ENCODE results near the gene TNPO2. TPM values are rescaled to one million over a fixed set of nuclear protein-coding genes. Genes with fewer than 3 reads are reported as not detected.
"Not testable (repeated sequence)": the region's sequence is repeated elsewhere in the genome, so short reads cannot be mapped to it uniquely, and the experiment has no call there.

TNPO2 gene
- total RNA-seq, 4 donors from 2014 or later, result 42.8 to 71.9 (median 62.8) TPM

DNA sequence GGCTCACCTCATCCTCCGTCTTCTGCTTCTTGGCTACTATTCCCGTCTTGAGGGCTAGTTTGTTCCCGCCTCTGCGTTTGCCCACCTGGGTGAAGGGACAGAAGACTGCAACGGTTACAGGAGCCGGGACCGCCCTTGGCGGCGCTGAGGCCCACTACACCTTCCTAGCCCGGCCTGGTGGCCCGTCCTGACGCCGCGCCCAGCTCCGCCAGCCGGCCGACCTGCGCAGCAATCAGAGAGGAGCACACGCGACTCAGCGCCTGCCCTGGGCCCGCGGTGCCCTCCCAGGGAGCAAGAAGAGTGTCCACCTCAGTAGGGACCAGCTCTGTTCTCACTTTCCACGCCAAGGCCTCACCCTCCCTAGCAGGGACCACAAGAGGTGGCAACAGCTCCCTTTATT is 7.6 kb upstream of the TNPO2 start:
- Histone ChIP-seq H3K4me3 (no peak overlapping the region), H3K4me1 (peaks cover 27 to 48% (median 41%) of the 10 kb centered on the region in 4 donors), H3K9me3 (no peaks in the 10 kb centered on the region), H3K36me3 (peaks cover 30 to 47% (median 41%) of the 10 kb centered on the region in 4 donors), H3K27me3 (no peaks in the 10 kb centered on the region), H3K27ac (replicated peaks in 1 of 4) (no peak overlapping the region)
- WGBS, result 90% methylated on average over 22 of the region's 24 CpGs
- DNase-seq (ENCODE audit: extremely low spot score), result no peak
- TF ChIP-seq POLR2A (IDR thresholded peaks at IDR 0.05; ENCODE audit: low read depth), result no peak
- TF ChIP-seq, protein P1, sequence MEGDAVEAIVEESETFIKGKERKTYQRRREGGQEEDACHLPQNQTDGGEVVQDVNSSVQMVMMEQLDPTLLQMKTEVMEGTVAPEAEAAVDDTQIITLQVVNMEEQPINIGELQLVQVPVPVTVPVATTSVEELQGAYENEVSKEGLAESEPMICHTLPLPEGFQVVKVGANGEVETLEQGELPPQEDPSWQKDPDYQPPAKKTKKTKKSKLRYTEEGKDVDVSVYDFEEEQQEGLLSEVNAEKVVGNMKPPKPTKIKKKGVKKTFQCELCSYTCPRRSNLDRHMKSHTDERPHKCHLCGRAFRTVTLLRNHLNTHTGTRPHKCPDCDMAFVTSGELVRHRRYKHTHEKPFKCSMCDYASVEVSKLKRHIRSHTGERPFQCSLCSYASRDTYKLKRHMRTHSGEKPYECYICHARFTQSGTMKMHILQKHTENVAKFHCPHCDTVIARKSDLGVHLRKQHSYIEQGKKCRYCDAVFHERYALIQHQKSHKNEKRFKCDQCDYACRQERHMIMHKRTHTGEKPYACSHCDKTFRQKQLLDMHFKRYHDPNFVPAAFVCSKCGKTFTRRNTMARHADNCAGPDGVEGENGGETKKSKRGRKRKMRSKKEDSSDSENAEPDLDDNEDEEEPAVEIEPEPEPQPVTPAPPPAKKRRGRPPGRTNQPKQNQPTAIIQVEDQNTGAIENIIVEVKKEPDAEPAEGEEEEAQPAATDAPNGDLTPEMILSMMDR (IDR thresholded peaks at IDR 0.05), result no peak
- no peak for TF ChIP-seq EP300 (IDR thresholded peaks at IDR 0.05)
- TF ChIP-seq POLR2AphosphoS5 (IDR thresholded peaks at IDR 0.05), result no peak
- intact Hi-C loops (cut with DNase I), result no loop called here

DNA sequence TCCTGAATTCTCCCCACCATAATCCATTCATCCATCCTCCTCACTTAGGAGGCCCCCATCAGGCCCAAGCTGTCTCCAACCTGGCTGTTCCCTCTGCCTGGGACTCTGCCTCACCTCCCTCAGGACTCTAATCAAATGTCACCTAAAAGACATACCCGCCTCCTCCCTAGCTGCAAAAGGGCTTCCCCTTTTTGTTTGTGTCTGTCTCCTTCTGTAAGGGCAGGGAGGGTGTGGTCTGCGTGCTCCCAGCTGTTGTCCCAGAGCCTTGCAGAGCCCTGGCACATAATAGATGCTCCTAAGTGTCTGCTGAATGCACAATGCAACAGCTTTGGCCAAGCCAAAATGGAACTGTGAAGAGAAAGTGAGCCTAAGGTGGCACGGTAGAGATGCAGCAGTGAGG is 6.3 kb upstream of the TNPO2 start:
- Histone ChIP-seq H3K4me1 (peaks cover 24 to 41% (median 35%) of the 10 kb centered on the region in 4 donors), H3K36me3 (peaks cover 30 to 47% (median 41%) of the 10 kb centered on the region in 4 donors), H3K4me3 (no peak overlapping the region), H3K9me3 (no peaks in the 10 kb centered on the region), H3K27me3 (no peaks in the 10 kb centered on the region), H3K27ac (replicated peaks in 1 of 4) (no peak overlapping the region)
- intact Hi-C loops (cut with DNase I), result no loop called here
- 83% methylated on average over 3 of the region's 3 CpGs for WGBS
- no peak for TF ChIP-seq POLR2AphosphoS5 (IDR thresholded peaks at IDR 0.05)
- TF ChIP-seq POLR2A (IDR thresholded peaks at IDR 0.05; ENCODE audit: low read depth), result no peak
- TF ChIP-seq EP300 (IDR thresholded peaks at IDR 0.05), result no peak
- TF ChIP-seq, protein P1 (IDR thresholded peaks at IDR 0.05), result no peak
- DNase-seq (ENCODE audit: extremely low spot score), result no peak

DNA sequence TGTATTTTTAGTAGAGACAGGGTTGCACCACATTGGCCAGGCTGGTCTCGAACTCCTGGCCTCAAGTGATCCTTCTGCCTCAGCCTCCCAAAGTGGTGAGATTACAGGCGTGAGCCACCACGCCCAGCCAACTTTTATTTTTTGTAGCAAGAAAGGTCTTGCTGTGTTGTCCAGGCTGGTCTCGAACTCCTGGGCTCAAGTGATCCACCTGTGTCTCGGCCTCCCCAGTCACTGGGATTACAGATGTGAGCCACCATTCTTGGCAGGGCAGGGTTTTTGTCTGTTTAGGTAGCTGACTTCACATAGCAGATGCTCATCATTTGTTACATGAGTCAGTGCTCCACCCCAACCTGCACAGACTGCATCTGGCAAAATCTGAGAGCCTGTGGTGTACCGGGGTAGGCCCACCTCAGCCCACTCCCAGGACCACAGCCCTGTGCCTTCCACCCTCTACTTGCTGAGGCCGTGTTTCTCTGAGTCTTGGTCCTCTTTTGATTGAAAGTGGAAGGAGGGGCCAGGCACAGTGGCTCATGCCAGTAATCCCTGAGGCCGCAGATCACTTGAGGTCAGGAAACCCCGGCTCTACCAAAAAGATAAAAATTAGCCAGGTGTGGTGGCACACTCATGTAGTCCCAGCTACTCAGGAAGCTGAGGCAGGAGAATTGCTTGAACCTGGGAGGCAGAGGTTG is 4.2 kb upstream of the TNPO2 start:
- WGBS, result 96% methylated on average over 8 of the region's 9 CpGs
- Histone ChIP-seq H3K4me3 (no peak overlapping the region), H3K27ac (replicated peaks in 1 of 4) (no peak overlapping the region), H3K27me3 (no peaks in the 10 kb centered on the region), H3K9me3 (no peaks in the 10 kb centered on the region), H3K4me1 (peaks cover 33 to 44% (median 38%) of the 10 kb centered on the region in 4 donors), H3K36me3 (peaks cover 30 to 47% (median 41%) of the 10 kb centered on the region in 4 donors)
- no peak for DNase-seq (ENCODE audit: extremely low spot score)
- intact Hi-C loops (cut with DNase I), result no loop called here
- no peak for TF ChIP-seq POLR2AphosphoS5 (IDR thresholded peaks at IDR 0.05)
- TF ChIP-seq EP300 (IDR thresholded peaks at IDR 0.05), result no peak
- TF ChIP-seq POLR2A (IDR thresholded peaks at IDR 0.05; ENCODE audit: low read depth), result no peak
- TF ChIP-seq, protein P1 (IDR thresholded peaks at IDR 0.05), result no peak

DNA sequence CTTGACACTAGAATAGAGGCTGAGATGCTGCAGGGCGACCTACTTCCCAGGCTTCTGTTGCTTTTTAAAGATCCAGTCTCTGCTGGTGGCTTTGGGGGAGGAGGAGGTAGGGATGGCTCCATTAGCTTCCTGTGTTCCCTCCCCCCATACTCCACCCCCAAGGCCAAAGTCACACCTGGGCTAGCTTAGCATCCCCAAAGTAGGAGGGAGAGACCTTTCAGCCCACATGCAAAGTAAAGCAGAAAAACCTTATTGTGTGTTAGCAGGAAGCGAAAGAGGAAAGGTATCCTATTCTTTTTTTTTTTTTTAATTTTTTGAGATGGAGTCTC is 3.2 kb upstream of the TNPO2 start:
- WGBS, result 93% methylated on average over 2 of the region's 2 CpGs

DNA sequence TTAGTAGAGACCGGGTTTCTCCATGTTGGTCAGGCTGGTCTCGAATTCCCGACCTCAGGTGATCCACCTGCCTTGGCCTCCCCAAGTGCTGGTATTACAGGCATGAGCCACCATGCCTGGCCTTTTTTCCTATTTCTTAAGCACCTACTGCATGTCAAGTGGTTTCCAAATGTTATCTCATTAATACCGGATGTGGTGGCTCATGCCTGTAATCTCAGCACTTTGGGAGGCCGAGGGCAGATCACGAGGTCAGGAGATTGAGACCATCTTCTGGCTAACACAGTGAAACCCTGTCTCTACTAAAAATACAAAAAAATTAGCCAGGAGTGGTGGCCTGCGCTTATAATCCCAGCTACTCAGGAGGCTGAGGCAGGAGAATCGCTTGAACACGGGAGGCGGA is 1.9 kb upstream of the TNPO2 start:
- Histone ChIP-seq H3K4me1 (peaks cover 29 to 36% (median 31%) of the 10 kb centered on the region in 4 donors), H3K36me3 (peaks cover 25 to 33% (median 29%) of the 10 kb centered on the region in 4 donors)
- H3K9me3 ChIP-seq; H3K27me3 ChIP-seq; intact Hi-C loops (cut with DNase I); DNase-seq (ENCODE audit: extremely low spot score); H3K27ac ChIP-seq (replicated peaks in 1 of 4); H3K4me3 ChIP-seq: not testable (repeated sequence)
- WGBS, result 94% methylated on average over 10 of the region's 10 CpGs

More for the DNA sequence above, 3.2 kb upstream of the TNPO2 start:
- Histone ChIP-seq H3K4me1 (peaks cover 25 to 38% (median 31%) of the 10 kb centered on the region in 4 donors), H3K4me3 (no peak overlapping the region), H3K27me3 (no peaks in the 10 kb centered on the region), H3K27ac (replicated peaks in 1 of 4) (no peak overlapping the region), H3K36me3 (peaks cover 30 to 44% (median 41%) of the 10 kb centered on the region in 4 donors), H3K9me3 (no peaks in the 10 kb centered on the region)
- intact Hi-C loops (cut with DNase I), result no loop called here
- DNase-seq (ENCODE audit: extremely low spot score), result no peak
- TF ChIP-seq, protein P1 (IDR thresholded peaks at IDR 0.05), result no peak
- TF ChIP-seq POLR2A (IDR thresholded peaks at IDR 0.05; ENCODE audit: low read depth), result no peak
- no peak for TF ChIP-seq POLR2AphosphoS5 (IDR thresholded peaks at IDR 0.05)
- TF ChIP-seq EP300 (IDR thresholded peaks at IDR 0.05), result no peak

All from esophagus muscularis mucosa (tissue), 4 donors.